Activated CD4-positive, alpha-beta T cell treated with anti-CD3 and anti-CD28 coated beads, Interleukin-2, amount 50 U/mL, for 1 hour (primary cell): ENCODE data around the gene CTR9.

Experiments used
- DNase-seq: peaks from one replicate; pipeline ENCODE4 v3.0.0-alpha.2; 2020

Gene CTR9

DNA sequence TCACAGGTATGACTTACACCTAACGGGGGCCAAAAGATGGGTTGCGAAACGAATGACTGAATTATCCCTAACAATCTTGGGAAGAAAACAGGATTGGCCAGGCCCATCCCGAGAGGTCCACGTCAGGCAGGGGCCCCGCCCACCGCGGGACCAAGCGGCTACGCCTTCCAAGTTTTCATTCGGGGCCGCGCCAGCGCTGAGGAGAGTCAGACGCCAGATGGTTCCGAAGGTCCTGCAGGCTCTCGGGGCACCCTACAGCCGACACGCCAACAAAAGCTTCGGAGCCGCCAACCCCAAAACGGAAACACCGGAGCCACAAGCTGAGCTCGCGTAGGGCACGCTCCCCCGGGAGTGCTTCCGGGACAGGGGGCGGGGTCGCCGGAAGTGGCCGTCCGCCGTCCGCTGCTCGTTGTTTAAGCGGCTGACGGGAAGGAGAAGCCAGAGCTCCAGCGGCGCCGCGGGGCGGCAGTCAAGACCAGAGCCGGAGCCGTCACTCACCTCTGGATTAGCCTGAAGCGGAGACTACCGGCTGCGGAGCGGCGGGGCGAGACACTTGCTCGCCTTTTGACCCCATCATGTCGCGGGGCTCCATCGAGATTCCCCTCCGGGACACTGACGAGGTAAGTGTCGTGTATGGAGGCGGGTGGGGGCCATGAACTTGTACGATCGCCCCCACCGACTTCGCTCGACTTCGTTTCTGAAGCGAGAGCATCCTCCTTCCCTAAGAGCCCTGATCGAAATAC, at the start of gene CTR9:
Gene CTR9 (plus strand): TSS at position 409 of the 743 bp plus-strand sequence. CDS start 167 bp downstream, at position 576.
- peak; percentile 88 for DNase-seq

- no peak for DNase-seq
Measured at GRCh38 chr11:10701982-10702381, 49.1 kb upstream of the CTR9 start.

DNA sequence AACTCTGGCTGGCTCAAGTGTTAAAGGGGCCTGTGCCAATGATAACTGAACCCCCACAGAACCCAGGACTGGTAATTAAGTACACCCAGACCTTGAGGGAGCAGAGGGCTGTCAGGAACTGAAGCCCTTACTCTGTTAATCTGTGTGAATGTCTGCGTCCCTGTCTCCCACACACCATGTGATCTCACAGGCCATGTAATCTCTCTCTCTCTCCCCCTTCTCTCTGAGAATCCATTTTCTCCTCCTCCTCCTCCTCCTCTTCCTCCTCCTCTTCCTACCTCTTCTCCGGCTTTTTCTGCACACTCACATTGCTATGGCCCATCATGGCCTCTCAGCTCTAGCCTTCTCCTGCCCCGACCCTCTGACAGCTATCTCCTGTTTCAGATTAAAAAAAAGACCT, 42.9 kb upstream of the CTR9 start:
- no peak for DNase-seq

- DNase-seq: no peak
Measured at GRCh38 chr11:10709299-10710086, 41.6 kb upstream of the CTR9 start.

DNA sequence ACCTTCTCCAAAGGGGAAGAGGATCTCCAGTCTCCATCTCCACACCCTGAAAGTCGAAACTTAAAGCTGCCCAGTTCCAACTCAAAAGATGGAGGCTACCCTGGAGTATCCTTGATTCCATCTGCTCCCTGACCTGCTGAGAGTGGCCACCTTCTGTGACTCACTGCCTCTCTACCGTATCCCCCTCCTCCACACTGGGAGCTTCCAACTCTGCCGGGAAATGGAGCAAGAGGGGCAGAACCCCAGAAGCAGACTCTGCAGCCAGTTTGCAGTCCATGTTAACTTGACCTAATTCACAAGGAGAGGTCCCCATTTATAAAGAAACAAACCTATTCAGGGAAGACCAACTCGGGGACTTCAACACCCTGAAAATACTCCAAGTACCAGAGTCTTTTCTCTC, 35.5 kb upstream of the CTR9 start:
- no peak for DNase-seq

DNA sequence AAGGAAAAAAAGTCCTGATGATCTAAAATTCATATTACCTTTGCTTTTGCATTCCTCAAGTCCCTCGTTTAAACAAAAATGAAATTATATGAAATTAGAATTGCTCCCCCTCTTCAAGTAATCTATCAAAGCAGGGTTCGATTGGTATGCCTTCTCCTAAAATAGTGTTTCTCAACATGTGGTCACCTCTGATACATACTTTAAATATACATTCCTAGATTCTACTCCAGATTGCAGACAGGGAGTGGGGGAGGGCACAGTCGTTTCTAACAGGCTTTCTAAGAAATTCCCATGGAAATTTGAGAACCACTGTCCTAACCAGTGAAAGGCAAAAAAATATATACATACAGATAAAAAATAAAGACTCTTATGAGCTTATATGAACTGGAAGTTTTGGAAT, 34.9 kb upstream of the CTR9 start:
- DNase-seq: no peak

- DNase-seq: no peak
Measured at GRCh38 chr11:10716543-10717259, 34.3 kb upstream of the CTR9 start.

- no peak for DNase-seq
Measured at GRCh38 chr11:10719616-10720015, 31.4 kb upstream of the CTR9 start.

DNA sequence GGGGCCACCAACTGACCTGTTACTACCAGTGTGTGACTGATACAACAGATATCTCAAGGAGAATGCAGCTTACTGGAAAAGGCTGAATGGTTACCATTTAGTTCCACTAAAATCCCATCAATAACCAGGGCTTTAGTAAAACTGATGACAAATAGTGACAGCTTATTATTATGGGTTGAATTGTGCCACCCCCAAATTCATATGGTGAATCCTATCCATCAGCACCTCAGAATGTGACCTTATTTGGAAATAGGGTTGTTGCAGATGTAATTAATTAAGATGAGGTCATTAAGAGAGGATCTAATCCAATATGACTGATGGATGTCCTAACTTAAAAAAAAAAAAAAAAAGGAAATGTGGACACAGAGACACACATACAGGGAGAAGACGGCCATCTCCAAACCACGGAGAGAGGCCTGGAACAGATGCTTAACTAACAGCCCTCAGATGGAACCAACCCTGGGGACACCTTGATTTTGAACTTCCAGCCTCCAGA, 30.1 kb upstream of the CTR9 start:
- DNase-seq: no peak

GRCh38 chr11:10722307-10722706, 28.7 kb upstream of the CTR9 start:
- no peak for DNase-seq

DNA sequence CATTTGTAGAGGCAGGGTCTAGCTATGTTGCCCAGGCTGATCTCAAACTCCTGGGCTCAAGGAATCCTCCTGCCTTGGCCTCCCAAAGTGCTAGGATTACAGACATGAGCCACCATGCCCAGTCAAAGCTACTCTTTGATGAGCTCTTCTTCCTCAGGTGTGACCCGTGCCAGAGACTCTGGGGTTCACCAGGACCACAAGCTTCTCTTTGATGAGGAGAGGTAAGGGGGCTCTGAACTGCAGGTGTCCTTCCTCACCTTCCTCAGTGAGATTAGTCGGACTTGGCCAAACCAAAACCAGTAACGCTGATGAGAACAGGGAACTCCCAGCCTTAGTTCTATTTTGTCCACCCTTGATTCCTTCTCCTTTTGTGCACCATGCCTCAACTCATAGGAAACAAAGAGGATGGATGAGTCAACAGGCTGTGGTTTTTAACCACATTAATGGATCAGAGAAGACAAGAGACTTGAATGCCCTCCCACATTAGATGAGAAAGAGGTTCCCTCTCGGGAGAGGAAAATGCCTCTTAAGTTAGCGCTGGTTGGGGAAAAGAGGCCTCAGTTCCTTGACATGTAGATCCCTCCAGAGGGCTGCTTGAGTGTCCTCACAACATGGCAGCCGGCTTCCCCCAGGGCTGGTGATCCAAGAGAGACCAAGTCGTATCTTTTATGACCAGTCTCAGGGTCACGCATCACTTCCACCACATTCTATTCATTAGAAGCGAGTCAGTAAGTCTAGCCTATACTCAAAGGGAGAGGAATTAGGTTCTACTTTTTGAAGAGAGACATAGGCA, 25.7 kb upstream of the CTR9 start:
- DNase-seq: no peak

DNA sequence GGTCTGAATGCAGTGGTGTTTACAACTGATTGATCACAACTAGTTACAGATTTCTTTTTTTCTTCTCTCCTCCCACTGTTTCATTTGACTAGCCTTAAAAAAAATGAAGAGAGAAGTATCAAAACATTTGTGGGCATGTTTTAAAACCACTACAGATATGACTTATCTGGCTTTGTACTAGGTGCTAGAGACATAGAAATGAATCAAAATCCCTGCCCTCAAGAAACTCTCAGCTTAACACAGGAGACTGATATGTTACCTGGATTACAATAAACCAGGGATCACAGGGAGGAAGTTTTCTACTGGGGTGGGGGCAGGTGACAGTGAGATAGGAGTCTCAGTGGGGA, 25.2 kb upstream of the CTR9 start:
- DNase-seq: no peak

- no peak for DNase-seq
Measured at GRCh38 chr11:10727146-10727851, 23.7 kb upstream of the CTR9 start.

GRCh38 chr11:10728154-10728553, 22.9 kb upstream of the CTR9 start:
- no peak for DNase-seq

DNA sequence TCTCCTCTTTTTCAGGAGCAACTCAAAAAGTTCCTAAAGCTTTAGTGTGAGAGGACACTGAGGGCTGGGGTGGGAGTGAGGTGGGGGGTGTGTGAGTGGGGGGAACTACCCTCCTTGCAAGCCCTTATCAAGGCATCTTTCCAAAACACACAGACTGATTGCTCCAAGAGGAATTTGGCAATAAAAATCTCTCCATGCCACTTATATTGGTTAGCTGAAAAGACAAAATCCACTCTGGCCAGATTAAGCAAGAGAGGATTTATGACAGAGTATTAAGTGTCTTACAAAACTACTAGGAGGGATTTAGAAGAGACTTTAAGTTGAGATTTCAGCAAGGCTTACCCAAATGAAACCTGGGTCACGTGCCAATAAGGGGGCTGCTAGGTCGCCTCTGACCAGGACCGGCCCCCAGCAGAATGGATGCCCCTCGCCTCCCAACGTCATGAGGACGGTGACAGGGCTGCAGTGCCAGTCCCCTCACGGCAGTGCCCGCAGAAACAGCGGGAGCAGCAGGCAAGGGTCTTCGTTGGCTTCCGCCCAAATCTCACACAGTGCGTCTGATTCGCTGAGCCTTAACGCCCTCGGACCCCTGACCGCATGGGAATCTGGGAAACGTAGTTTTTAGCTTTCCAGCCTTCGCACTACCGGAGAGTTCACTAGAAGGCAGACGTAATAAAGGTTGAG, 22.1 kb upstream of the CTR9 start:
- DNase-seq: no peak

GRCh38 chr11:10730151-10730550, 20.9 kb upstream of the CTR9 start:
- no peak for DNase-seq

DNA sequence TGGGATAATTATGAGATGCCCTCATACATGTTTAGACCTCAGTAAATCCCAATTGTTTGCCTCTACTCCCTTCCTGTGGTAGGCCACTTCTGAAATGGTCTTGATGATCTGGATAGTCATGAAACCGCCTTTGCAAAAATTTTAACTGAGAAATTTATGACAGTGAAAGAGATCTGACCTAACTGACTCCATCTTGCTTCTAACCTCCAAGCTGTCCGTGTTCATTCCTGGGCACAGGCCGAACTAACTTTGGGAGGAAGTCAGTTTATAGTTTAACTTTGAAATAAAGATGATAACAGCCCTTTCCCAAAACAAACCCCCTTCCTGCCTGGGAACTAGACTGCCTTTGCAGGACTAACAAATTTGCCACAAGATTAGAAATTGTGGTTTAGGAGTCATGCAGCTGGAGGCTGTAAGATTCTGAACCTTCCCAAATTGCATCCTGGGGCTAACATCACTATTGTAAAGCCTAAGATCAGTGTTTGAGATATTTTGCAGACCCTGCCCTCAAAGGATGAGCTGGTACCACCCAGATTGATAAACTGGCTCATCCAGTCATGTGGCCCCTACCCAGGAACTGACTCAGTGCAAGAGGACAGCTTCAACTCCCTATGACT, 19.9 kb upstream of the CTR9 start:
- DNase-seq: no peak

DNA sequence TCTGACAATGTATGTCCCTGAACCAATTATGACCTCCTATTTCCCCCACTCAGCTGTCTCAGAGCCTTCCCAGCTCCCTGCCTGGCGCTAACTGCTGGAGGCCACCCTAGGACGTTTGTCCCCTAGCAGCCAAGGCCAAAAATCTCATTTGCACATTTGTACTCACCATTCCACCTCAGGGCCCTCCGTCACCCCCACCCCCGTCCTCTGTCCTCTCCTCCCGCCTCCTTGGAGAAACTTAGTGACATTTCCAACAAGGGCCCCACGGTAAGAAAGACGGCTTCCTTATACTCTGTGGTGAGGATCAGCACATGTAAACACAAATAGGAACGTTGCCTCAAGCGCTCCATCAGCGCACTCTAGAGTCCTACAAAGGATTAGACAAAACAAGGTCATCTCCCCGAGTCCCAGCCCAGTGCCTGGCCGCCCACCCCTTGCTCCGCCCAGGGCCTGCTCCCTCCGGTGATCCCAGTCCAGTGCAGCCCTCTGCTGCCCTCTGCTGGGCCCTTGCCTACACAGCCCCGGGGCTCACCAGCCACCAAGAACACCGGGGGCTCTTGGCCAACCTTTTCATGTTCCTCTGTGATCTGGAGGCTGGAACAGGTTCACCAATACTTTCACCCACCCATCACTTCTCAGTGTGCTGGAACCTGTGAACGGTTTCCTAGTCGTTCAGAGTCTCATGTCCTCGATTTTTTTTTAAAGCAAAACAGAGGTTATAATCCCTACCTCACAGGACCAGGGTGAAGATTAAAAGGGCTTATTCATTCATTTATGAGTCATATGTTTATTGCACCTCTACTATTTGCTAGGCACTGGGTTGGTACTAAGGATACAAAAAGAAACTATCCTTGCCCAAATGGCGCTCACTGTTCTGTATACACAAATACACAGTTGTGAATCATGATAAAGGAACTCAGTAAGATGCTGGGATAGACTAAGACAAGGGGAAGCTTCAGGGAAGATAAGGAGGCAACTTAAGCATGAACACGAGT, 15.3 kb upstream of the CTR9 start:
- DNase-seq: peak; percentile 82

DNA sequence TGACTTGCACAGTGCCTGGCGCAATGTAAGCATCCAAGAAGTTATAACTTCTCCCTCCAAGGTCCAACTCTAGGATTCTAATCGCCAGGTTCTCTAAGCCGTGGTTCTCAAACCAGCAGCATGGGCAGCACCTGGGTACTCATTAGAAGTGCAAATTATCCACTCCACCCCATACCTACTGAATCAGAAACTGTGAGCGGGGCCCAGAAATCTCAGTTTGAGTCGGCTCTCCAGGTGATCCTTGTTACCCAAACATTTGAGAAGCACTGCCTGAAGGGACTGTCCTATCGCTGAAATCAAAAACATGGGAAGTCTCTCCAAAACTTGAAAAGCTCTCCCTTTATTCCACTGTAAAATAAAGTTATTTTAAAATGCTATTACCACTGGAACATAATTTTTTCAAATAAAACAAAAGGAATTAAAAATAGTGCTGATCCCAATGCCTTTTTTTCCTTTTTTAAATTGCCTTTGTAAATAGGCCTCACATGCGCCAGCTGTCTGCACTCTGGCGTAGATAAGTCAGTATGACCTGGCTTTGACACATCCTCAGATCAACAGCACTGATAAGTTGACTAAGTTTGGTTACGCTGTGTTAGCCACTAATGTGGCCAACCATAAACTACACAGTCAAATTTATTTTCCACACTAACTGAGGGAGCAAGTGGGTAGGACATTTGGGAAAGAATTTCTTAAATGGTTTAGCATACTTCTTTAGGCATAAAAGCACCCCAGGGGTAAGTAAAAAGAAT, 8.4 kb upstream of the CTR9 start:
- DNase-seq: peak; percentile 12
